Activated naive CD4-positive, alpha-beta T cell treated with anti-CD3 and anti-CD28 coated beads, Interleukin-2, amount 50 U/mL, for 72 hours (primary cell): ENCODE data around the gene HPGDS. TPM values are rescaled to one million over a fixed set of nuclear protein-coding genes. Genes with fewer than 3 reads are reported as not detected.
A peak's percentile ranks its signal among the peaks of the same experiment; 100 is the strongest.
"Not testable (repeated sequence)": the region's sequence is repeated elsewhere in the genome, so short reads cannot be mapped to it uniquely, and the experiment has no call there.

Experiments used
- ATAC-seq, 2 donors: fragments of 150-1000 bp; cut with Tn5 transposase; 2 replicates each; pipeline ENCODE4 v1.10.0; 2021; ENCODE audit warnings: mild to moderate bottlenecking in 2 of 2, moderate library complexity in 2 of 2
- DNase-seq, 2 donors: peaks; one replicate each; pipeline ENCODE4 v3.0.0; 2021 to 2022; ENCODE audit warnings: low spot score in 2 of 2
- H3K27ac Mint-ChIP-seq, 2 donors: one replicate each; pipeline ENCODE4 v1.8.0; 2022; ENCODE audit warnings: mild to moderate bottlenecking in 2 of 2, mixed read lengths in 2 of 2
- H3K36me3 Mint-ChIP-seq, 2 donors: one replicate each; pipeline ENCODE4 v1.8.0; 2022; ENCODE audit warnings: mixed read lengths in 2 of 2
- H3K9me3 Mint-ChIP-seq, 2 donors: one replicate each; pipeline ENCODE4 v1.8.0; 2022; ENCODE audit warnings: mixed read lengths in 2 of 2
- total RNA-seq, 2 donors: library from RNA; stranded (reverse); gene quantifications; one replicate each; pipeline ENCODE4 v1.2.3, GENCODE V29; 2022

The HPGDS gene
- total RNA-seq: under 1 TPM in 1 of 2 donors, not detected in 1; 0.19 TPM

- DNase-seq (no peak), ATAC-seq (no peak)
- Mint-ChIP-seq H3K36me3 (no peaks in the 10 kb centered on the region), H3K9me3 (no peaks in the 10 kb centered on the region), H3K27ac (no peak within 1 kb of the TSS)
These were observed at the start of gene HPGDS for GRCh38 chr4:94342694-94343093. TSS of gene HPGDS (minus strand) at chr4:94342836. CDS start at chr4:94334629, 8,207 bp downstream.

GRCh38 chr4:94390804-94391410 is 48.3 kb upstream of the HPGDS start:
- ATAC-seq (no peak), DNase-seq (peak in 1 of 2 donors; percentile 11)
- no peak overlapping the region for H3K27ac Mint-ChIP-seq
- no peaks in the 10 kb centered on the region for H3K36me3 Mint-ChIP-seq
- H3K9me3 Mint-ChIP-seq: no peaks in the 10 kb centered on the region

GRCh38 chr4:94389595-94390267 is 47.1 kb upstream of the HPGDS start:
- Mint-ChIP-seq H3K27ac (no peak overlapping the region), H3K9me3 (no peaks in the 10 kb centered on the region), H3K36me3 (no peaks in the 10 kb centered on the region)
- no peak for DNase-seq
- ATAC-seq: no peak

- H3K36me3 Mint-ChIP-seq, H3K9me3 Mint-ChIP-seq, H3K27ac Mint-ChIP-seq, ATAC-seq, DNase-seq: not testable (repeated sequence)
These were observed 45.3 kb upstream of the HPGDS start for GRCh38 chr4:94387965-94388364.

GRCh38 chr4:94385452-94385851 is 42.8 kb upstream of the HPGDS start:
- not testable (repeated sequence) for DNase-seq, H3K36me3 Mint-ChIP-seq, H3K27ac Mint-ChIP-seq, ATAC-seq, H3K9me3 Mint-ChIP-seq

GRCh38 chr4:94382891-94383290 is 40.3 kb upstream of the HPGDS start:
- not testable (repeated sequence) for DNase-seq, ATAC-seq, H3K27ac Mint-ChIP-seq, H3K9me3 Mint-ChIP-seq, H3K36me3 Mint-ChIP-seq

GRCh38 chr4:94378047-94378446 is 35.4 kb upstream of the HPGDS start:
- no peak for DNase-seq
- H3K9me3 Mint-ChIP-seq: no peaks in the 10 kb centered on the region
- no peak overlapping the region for H3K27ac Mint-ChIP-seq
- no peaks in the 10 kb centered on the region for H3K36me3 Mint-ChIP-seq
- ATAC-seq: no peak

- no peak overlapping the region for H3K27ac Mint-ChIP-seq
- no peaks in the 10 kb centered on the region for H3K9me3 Mint-ChIP-seq
- H3K36me3 Mint-ChIP-seq: no peaks in the 10 kb centered on the region
- DNase-seq (no peak), ATAC-seq (no peak)
These were observed 34.7 kb upstream of the HPGDS start for GRCh38 chr4:94377294-94377693.

GRCh38 chr4:94375364-94375763 is 32.7 kb upstream of the HPGDS start:
- ATAC-seq: no peak
- H3K27ac Mint-ChIP-seq: no peak overlapping the region
- H3K36me3 Mint-ChIP-seq: no peaks in the 10 kb centered on the region
- H3K9me3 Mint-ChIP-seq: no peaks in the 10 kb centered on the region
- no peak for DNase-seq

GRCh38 chr4:94373752-94374151 is 31.1 kb upstream of the HPGDS start:
- ATAC-seq: no peak
- H3K36me3 Mint-ChIP-seq: no peaks in the 10 kb centered on the region
- no peak for DNase-seq
- H3K27ac Mint-ChIP-seq: no peak overlapping the region
- H3K9me3 Mint-ChIP-seq: no peaks in the 10 kb centered on the region

GRCh38 chr4:94372991-94373390 is 30.4 kb upstream of the HPGDS start:
- ATAC-seq: no peak
- Mint-ChIP-seq H3K27ac (no peak overlapping the region), H3K36me3 (no peaks in the 10 kb centered on the region), H3K9me3 (no peaks in the 10 kb centered on the region)
- no peak for DNase-seq

GRCh38 chr4:94372228-94372978 is 29.8 kb upstream of the HPGDS start:
- ATAC-seq: no peak
- H3K36me3 Mint-ChIP-seq: no peaks in the 10 kb centered on the region
- H3K9me3 Mint-ChIP-seq: no peaks in the 10 kb centered on the region
- no peak for DNase-seq
- no peak overlapping the region for H3K27ac Mint-ChIP-seq

- no peak overlapping the region for H3K27ac Mint-ChIP-seq
- no peaks in the 10 kb centered on the region for H3K9me3 Mint-ChIP-seq
- peaks cover 0 to 8% of the 10 kb centered on the region in 2 donors for H3K36me3 Mint-ChIP-seq
- no peak for ATAC-seq
- DNase-seq: no peak
These were observed 28.7 kb upstream of the HPGDS start for GRCh38 chr4:94371290-94371689.

- H3K36me3 Mint-ChIP-seq: peaks cover 0 to 8% of the 10 kb centered on the region in 2 donors
- no peak overlapping the region for H3K27ac Mint-ChIP-seq
- DNase-seq: no peak
- no peaks in the 10 kb centered on the region for H3K9me3 Mint-ChIP-seq
- ATAC-seq: no peak
These were observed 28.1 kb upstream of the HPGDS start for GRCh38 chr4:94370533-94371254.

GRCh38 chr4:94369046-94369445 is 26.4 kb upstream of the HPGDS start:
- H3K9me3 Mint-ChIP-seq: no peaks in the 10 kb centered on the region
- H3K36me3 Mint-ChIP-seq: peaks cover 0 to 8% of the 10 kb centered on the region in 2 donors
- DNase-seq (no peak), ATAC-seq (no peak)
- H3K27ac Mint-ChIP-seq: no peak overlapping the region

GRCh38 chr4:94368459-94368858 is 25.8 kb upstream of the HPGDS start:
- Mint-ChIP-seq H3K36me3 (peaks cover 0 to 8% of the 10 kb centered on the region in 2 donors), H3K27ac (no peak overlapping the region), H3K9me3 (no peaks in the 10 kb centered on the region)
- ATAC-seq (no peak), DNase-seq (no peak)

GRCh38 chr4:94365304-94365703 is 22.7 kb upstream of the HPGDS start:
- Mint-ChIP-seq H3K9me3 (no peaks in the 10 kb centered on the region), H3K27ac (no peak overlapping the region), H3K36me3 (peaks cover 0 to 8% of the 10 kb centered on the region in 2 donors)
- DNase-seq (no peak), ATAC-seq (no peak)
